ENCODE data around the gene TUNAR.

DNA sequence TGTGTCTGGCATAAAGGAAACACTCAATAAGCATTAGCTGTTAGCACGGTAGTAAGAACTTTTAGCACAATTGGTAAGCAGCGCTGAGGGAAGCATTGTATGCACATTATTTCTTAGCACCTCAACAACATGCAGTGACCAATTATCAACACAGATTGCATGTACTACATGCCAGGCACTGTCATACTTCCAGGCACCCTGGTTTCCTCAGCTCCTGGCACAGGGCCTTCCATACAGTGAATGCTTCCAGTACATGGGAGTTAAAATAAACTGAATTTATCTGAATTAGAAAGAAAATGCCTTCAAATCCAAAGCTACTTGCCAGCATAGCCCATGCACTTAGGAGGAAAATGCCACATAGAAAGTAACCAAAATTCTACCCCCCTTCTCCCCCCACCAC is 59.4 kb downstream of the TUNAR start:
- TF ChIP-seq FOXM1 (IDR thresholded peaks at IDR 0.05; ENCODE audit: borderline replicate concordance) = no peak
- no peak for TF ChIP-seq ZNF384 (IDR thresholded peaks at IDR 0.05)
- TF ChIP-seq SP1 (IDR thresholded peaks at IDR 0.05) = no peak
- TF ChIP-seq BHLHE40 (IDR thresholded peaks at IDR 0.05; ENCODE audit: borderline replicate concordance) = no peak
- TF ChIP-seq LEF1 (IDR thresholded peaks at IDR 0.05; ENCODE audit: borderline replicate concordance) = no peak
